H1 (cell line): Measurements from ENCODE around the gene SPTBN5.

Source experiments
- ASH2L ChIP-seq: fragments of 200-600, 300-600 bp; sonication (generic); IDR thresholded peaks from one replicate; pipeline ENCODE4 v1.7.1; 2017; ENCODE audit warnings: low read length
- CEBPB ChIP-seq: IDR thresholded peaks from 2 replicates; pipeline ENCODE4 v1.6.1; 2012; ENCODE audit warnings: low read depth, low read length
- CTCF ChIP-seq, 3 experiments: IDR thresholded peaks; 1 replicate in 2 of 3; 2 replicates in 1 of 3; pipeline versions ENCODE4 v1.5.1 to v1.6.1; 2011; ENCODE audit warnings: low read length in 3 of 3, mild to moderate bottlenecking in 3 of 3, inconsistent platforms in 2 of 3, low read depth in 1 of 3, moderate library complexity in 1 of 3; ENCODE audit not compliant: insufficient read depth in 1 of 3; ENCODE audit errors: control extremely low read depth in 1 of 3
- EGR1 ChIP-seq: IDR thresholded peaks from 2 replicates; pipeline ENCODE4 v1.6.1; 2011; ENCODE audit warnings: low read depth, low read length, borderline replicate concordance
- EP300 ChIP-seq, 2 experiments: IDR thresholded peaks; 1 replicate in 1 of 2; 2 replicates in 1 of 2; pipeline ENCODE4 v1.6.1; 2011 to 2012; ENCODE audit warnings: low read depth in 2 of 2, low read length in 2 of 2, mild to moderate bottlenecking in 2 of 2, borderline replicate concordance in 1 of 2, inconsistent platforms in 1 of 2, moderate library complexity in 1 of 2
- MAFK ChIP-seq: IDR thresholded peaks from 2 replicates; pipeline ENCODE4 v1.6.1; 2012; ENCODE audit warnings: low read depth, mild to moderate bottlenecking, improper control_type of control experiment, low read length
- POLR2A ChIP-seq, 2 experiments: IDR thresholded peaks; 1 replicate in 1 of 2; 2 replicates in 1 of 2; pipeline ENCODE4 v1.6.1; 2011; ENCODE audit warnings: low read depth in 2 of 2, low read length in 2 of 2, mild to moderate bottlenecking in 2 of 2; ENCODE audit errors: control extremely low read depth in 1 of 2
- POLR2AphosphoS5 ChIP-seq: IDR thresholded peaks from 2 replicates; pipeline ENCODE4 v1.6.1; 2011; ENCODE audit warnings: low read depth, low read length
- SUZ12 ChIP-seq: fragments of 200-600 bp; sonication (generic); IDR thresholded peaks from 2 replicates; pipeline ENCODE4 v1.6.1; 2012; ENCODE audit warnings: mild to moderate bottlenecking, inconsistent platforms, low read length, moderate library complexity, mixed read lengths

- TF ChIP-seq CTCF (IDR thresholded peaks at IDR 0.05; ENCODE audit: control extremely low read depth in 1 of 3, insufficient read depth in 1 of 3, low read depth in 1 of 3, low read length in 3 of 3) = no peak
- TF ChIP-seq SUZ12 = no peak
- no peak for TF ChIP-seq EP300 (IDR thresholded peaks at IDR 0.05; ENCODE audit: borderline replicate concordance in 1 of 2, low read depth in 2 of 2, low read length in 2 of 2)
- no peak for TF ChIP-seq MAFK
- TF ChIP-seq EGR1 = no peak
- no peak for TF ChIP-seq POLR2AphosphoS5
- no peak for TF ChIP-seq CEBPB
- no peak for TF ChIP-seq POLR2A (IDR thresholded peaks at IDR 0.05; ENCODE audit: control extremely low read depth in 1 of 2, low read depth in 2 of 2, low read length in 2 of 2)
- TF ChIP-seq ASH2L = no peak
Measured at GRCh38 chr15:41871175-41871905, 22.5 kb downstream of the SPTBN5 start.
